HG02970 (cell line): Measurements from ENCODE around the gene DHRS3.

Source experiments
- ATAC-seq: cut with Tn5 transposase; IDR thresholded peaks from one replicate; pipeline ENCODE4 v1.9.1; 2021; ENCODE audit warnings: mild to moderate bottlenecking, moderate library complexity, moderate number of reproducible peaks; ENCODE audit not compliant: unreplicated experiment, low FRiP score

DHRS3 gene

DNA sequence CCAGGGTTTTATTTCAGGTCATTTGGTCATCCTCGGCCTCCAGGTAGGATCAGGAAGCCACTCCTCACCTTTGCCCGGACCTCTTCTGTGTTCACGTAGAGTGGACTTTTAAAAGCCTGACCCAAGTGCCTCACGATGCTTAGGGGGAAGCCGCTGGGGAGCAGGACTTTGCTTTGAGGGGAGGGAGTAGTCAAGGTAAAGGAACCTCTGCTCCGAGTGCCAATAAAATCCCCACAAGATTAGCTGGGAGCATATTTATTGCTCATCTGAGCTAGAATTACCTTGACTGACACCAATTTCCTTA lies 603 bp upstream of the DHRS3 start:
- ATAC-seq = no peak

DNA sequence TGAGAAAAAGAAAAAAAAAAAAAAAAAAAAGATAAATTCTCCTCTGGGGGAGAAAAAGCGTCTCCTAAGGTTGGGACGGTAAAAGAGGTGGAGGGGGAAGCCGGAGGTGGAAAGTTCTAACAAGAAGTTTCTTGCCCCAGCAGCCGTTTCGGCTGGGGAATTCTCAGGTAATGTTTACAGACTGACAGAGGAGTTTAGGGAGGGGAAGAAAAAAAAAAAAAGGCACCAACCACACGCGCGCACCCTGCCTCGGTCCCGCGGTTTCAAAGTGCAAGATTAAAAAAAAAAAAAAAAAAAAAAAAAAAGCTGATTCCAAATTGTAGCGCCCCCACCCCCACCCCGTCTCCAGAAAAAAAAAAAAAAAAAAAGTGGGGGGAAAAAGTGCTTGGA lies 504 bp downstream of the DHRS3 start:
- ATAC-seq = no peak

- no peak for ATAC-seq
These were observed 1.2 kb downstream of the DHRS3 start for GRCh38 chr1:12616709-12617373.

DNA sequence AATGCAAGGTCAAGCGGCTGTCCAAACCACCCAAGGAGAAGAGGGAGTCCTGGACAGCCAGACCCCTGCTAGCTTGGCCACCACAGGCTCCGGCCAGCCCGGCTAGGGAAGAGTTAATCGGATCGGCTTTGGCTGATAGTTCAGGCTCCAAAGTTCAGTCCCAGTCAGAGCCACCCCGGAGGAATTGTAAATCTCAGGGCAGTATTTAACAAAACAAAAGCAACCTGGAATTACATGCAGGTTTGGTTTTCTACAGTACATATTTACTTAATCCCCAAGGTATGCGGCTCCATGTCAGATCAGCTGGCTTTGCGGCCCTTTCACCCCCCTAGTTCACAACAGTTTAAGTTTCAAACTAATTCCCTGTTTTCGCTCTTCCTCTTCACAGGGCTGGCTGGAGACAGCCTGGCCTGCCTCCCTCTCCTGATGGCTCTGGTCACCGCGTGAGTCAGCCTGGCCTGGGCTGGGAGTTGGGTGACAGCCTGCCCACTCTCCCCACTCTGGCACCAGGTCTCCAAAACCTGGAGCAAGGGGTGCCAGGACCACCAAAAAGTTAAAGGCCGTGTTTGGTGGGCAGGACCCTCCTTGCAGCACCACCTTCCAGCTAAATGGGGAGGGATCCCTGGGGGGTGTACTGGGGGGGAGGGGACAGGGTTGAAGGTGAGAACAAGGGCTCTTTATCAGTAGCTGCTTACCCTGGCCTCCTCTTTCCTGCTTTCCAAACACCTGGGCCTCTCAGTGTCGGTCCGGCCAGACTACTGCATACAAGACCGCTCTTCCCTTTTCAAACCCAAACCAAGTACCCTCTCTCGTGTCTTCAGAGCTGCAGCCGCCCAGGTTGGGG lies 1.9 kb downstream of the DHRS3 start:
- no peak for ATAC-seq

DNA sequence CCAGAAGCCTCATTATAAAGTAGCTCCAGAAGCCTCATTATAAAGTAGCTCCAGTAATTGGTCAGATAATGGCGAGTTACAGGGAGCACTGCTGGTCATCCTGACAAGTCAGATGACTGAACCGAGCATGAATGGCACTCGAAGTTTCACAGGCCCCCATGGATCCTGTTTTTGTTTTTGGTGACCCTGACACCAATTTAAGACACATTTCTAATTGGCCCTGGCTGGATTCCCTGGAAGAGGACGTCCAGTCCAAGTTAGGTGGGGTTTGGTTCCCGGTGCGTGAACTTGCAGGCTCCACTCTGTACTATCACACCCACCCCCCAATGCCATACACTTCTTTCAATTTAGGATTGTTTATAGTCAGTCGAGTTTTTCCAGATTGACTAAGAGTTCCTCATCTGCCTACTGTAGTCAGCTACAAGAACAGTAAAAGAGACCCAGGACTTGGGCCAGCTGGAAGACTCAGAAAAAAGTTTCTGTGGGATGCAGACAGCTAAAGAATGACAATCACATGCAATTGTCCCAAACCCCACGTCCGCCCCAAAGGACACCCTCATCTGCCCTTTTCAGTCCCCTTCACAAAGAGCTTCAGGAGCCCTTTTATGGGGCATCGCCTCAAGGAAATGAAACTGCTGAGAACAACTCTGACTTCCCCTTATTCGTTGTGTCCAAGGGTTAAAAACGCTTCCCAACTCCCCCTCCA lies 2.7 kb downstream of the DHRS3 start:
- ATAC-seq = no peak

DNA sequence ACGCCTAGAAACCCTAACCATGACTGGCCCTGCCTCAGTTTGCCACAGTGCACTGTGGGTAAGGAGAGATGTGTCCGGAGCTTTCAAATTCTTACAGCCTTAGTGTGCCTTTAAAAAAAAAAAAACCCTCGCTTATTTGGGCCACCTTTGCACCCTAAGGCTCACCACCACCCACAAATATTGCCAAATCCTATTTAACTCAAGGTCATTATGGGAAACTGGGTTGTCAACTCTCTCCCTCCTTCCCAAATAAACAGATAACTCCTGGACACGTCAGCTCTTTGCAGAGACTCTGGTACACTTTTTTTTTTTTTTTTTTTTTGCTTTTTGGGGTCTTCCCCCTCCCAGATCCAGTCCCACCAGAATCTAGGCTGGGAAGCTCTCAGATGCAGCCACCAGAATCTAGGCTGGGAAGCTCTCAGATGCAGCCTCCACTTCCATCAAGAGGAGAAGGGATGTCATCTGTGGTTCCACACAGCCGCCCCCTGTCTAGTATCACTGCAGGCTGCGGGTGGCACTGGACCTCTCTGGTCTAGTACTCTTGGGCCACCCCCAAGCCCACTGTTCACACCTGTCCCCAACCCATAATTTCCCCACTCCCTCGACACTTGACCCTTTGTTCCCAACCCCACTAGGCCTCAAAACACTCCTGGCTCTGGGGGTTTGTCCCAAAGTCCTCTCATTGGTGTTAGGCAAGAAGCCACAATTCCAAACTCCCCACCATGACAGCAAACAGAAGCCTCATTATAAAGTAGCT lies 3.4 kb downstream of the DHRS3 start:
- ATAC-seq = no peak

GRCh38 chr1:12613180-12613579 lies 4.8 kb downstream of the DHRS3 start:
- no peak for ATAC-seq

GRCh38 chr1:12610941-12611340 lies 7.1 kb downstream of the DHRS3 start:
- no peak for ATAC-seq

DNA sequence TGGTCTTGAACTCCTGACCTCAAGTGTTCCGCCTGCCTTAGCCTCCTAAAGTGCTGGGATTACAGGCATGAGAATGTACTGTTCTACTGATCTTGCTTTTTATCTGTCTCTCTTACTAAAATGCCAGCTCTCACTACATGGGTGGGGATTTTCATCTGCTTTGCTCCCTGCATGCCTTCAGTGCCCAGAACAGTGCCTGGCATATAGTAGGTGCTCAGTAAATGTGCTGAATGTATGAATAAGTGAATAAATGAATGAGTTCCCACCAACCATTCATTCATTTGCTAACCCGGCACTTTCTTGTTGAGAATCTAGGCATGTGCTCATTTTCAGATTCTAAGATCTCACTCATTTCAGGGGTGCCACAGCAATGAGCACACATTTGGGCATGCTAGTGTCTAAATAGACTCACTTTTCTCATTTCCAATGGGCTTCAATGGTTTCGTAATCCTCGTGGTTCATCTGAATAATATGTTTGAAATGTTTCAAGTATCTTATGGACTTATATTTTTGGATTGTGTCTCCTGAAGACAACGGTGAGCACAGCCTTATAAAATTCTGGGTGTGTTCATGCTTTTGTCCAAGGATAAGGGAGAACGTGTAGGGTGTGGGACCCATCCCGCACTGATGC lies 7.6 kb downstream of the DHRS3 start:
- ATAC-seq = no peak

DNA sequence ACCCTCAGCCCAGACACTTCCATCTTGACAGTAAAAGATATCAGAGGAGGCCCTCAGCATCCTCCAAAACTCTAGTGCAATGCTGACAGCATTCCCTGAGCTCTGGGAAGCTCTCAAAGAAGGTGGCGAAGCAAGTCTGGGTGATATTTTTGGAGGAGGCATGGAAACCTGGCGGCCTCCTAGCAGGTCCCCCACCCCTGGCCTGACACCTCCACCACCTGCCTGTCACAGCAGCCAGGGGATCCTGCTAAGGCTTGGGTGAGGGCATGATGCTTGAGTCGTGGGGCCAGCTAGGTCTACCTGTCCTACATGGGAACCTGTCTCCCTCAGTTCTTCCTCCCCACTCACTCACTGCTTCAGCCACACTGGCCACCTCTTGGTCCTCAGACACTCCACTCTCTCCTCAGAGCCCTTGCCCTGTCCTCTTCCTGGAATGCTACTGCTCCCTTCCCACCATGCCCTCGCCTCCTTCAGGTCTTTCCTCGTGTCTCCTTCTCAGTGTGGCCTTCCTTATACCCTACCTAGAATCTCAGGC lies 8.5 kb downstream of the DHRS3 start:
- ATAC-seq = no peak

DNA sequence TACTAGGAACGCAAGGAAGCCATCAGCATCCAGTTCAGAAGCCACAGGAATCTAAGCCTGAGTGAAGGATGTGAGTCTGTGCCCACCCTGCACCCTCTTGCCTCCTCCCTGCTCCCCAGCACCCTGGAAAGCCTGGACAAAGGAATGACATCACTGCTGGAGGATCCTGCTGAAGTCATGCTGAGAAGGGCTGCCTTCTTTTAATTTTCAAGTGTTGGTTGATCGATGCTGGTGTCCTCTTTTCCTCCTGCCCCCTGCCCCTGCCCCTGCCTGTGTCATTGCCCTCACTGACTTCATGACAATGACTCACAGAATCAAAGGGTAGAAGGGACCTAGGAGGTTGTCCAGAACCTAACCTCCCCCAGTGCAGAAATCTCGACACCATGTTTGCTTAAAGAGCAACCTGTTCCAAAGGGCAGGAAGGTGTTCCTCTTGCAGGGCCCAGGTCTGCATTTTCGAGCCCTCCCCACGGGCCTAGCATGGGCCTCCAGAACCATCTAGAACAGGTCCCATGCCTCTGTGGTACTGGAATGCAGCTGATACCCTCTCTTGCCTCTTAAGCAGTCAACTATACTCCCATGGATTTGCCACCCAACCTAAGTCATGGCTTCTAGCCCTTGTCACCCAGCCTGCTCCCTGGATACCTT lies 9.6 kb downstream of the DHRS3 start:
- ATAC-seq = no peak

DNA sequence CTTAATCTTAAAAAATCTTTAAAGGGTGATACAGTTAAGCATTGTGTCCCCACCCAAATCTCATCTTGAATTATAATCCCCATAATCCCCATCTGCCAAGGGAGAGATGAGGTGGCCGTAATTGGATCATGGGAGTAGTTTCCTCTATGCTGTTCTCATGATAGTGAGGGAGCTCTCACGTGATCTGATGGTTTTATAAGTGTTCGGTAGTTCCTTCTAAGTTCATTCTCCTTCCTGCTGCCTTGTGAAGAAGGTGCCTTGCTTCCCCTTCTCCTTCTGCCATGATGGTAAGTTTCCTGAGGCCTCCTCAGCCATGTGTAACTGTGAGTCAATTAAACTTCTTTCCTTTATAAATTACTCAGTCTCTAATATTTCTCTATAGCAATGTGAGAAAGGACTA lies 10.7 kb downstream of the DHRS3 start:
- no peak for ATAC-seq

- ATAC-seq = no peak
These were observed 13.0 kb downstream of the DHRS3 start for GRCh38 chr1:12604986-12605385.

DNA sequence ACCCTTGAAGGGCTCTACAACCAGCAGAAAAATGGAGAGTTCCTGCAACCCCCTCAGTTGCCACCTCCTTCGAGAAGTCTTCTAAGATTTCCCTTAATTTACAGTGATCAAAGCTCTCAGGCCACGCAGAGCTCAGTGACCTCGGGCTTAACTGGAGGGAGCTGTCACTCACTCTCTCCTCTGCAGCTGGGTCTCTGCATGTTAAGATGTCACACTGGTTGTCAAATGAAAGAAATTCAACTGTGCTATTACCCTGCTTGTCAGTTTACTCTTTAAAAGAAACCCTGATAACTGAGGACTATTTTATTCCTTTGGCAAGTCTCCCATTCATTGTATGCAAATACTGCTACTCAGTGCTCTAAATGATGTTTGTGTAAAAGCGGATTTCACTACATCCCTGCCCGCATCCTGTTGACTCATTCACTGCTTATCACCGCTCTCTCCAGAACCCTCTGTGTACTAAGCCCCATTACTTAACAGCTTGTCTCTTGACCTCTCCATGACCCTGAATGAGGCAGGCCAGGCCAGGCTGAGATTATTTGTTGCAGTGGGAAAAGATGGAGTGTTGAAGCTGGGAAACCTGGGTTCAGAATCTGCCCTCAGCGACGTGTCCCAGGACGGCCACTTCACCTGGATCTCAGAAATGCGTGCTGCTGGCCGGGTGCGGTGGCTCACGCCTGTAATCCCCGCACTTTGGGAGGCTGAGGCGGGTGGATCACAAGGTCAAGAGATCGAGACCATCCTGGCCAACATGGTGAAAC lies 13.7 kb downstream of the DHRS3 start:
- no peak for ATAC-seq

DNA sequence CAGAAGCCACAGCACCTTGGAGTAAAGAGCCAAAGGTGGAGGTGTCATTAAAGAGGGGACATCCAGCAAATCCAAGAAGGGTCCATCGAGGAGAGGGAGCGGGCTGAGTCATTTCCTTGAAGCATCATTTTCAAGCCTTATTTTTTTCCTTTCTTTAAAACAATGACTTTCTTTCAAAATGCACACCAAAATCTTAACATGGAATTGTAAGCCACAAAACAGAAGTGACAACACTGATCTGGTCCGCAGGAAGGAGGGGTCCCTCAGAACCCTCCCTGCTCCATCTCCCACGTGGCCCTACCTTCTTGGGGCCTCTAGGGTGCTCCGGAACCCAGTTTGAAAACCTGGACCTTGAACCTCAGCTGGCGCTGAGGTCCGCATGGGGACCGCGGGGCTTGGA lies 14.8 kb downstream of the DHRS3 start:
- no peak for ATAC-seq

GRCh38 chr1:12602659-12603024 lies 15.4 kb downstream of the DHRS3 start:
- ATAC-seq = no peak

- ATAC-seq = no peak
These were observed 16.0 kb downstream of the DHRS3 start for GRCh38 chr1:12601700-12602658.
